GM13976 (cell line): ENCODE results near the gene LGR4.

ENCODE experiments used
- DNase-seq: peaks from one replicate; pipeline ENCODE4 v3.0.0; 2012; ENCODE audit warnings: low spot score
- in situ Hi-C: fragments of 300-500 bp; cut with MboI; formaldehyde crosslinking; loops from one replicate; pipeline ENCODE4 v1.12.0; 2022; ENCODE audit warnings: low sequenced_read_pairs, mixed read lengths, inconsistent platforms; ENCODE audit not compliant: unreplicated experiment
- TF ChIP-seq, protein P1 (sequence below): IDR thresholded peaks from 2 replicates; pipeline ENCODE4 v1.5.1; 2012; ENCODE audit warnings: borderline replicate concordance, mild to moderate bottlenecking; ENCODE audit not compliant: insufficient read depth; ENCODE audit errors: extremely low read depth, missing control alignments, control extremely low read depth

The LGR4 gene

GRCh38 chr11:27433742-27434141 lies 38.8 kb downstream of the LGR4 start:
- in situ Hi-C loops, result no loop called here
- TF ChIP-seq, protein P1, sequence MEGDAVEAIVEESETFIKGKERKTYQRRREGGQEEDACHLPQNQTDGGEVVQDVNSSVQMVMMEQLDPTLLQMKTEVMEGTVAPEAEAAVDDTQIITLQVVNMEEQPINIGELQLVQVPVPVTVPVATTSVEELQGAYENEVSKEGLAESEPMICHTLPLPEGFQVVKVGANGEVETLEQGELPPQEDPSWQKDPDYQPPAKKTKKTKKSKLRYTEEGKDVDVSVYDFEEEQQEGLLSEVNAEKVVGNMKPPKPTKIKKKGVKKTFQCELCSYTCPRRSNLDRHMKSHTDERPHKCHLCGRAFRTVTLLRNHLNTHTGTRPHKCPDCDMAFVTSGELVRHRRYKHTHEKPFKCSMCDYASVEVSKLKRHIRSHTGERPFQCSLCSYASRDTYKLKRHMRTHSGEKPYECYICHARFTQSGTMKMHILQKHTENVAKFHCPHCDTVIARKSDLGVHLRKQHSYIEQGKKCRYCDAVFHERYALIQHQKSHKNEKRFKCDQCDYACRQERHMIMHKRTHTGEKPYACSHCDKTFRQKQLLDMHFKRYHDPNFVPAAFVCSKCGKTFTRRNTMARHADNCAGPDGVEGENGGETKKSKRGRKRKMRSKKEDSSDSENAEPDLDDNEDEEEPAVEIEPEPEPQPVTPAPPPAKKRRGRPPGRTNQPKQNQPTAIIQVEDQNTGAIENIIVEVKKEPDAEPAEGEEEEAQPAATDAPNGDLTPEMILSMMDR, result no peak
- DNase-seq, result no peak

DNA sequence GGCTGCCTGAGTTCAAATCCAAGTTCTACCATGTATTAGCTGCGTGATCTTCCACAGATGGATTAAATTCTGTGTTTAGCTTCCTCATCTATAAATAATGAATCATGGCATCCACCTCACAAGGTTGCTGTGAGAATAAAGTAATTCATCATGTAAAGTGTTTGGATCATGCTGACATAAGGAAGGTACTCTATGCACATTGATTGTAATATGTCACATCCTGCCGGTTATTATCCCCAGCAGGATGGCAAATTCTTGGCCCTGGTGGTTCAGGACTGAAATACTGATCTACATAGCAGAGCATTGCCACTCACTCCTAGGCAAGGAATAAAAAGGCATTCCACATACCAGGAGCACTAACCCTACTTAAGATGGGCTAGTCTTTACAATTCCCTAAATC lies 40.8 kb downstream of the LGR4 start:
- TF ChIP-seq, protein P1, result no peak
- in situ Hi-C loops, result no loop called here
- DNase-seq, result no peak

- no peak for DNase-seq
- in situ Hi-C loops, result no loop called here
- TF ChIP-seq, protein P1, result no peak
Measured at GRCh38 chr11:27429761-27430393, 42.7 kb downstream of the LGR4 start.

DNA sequence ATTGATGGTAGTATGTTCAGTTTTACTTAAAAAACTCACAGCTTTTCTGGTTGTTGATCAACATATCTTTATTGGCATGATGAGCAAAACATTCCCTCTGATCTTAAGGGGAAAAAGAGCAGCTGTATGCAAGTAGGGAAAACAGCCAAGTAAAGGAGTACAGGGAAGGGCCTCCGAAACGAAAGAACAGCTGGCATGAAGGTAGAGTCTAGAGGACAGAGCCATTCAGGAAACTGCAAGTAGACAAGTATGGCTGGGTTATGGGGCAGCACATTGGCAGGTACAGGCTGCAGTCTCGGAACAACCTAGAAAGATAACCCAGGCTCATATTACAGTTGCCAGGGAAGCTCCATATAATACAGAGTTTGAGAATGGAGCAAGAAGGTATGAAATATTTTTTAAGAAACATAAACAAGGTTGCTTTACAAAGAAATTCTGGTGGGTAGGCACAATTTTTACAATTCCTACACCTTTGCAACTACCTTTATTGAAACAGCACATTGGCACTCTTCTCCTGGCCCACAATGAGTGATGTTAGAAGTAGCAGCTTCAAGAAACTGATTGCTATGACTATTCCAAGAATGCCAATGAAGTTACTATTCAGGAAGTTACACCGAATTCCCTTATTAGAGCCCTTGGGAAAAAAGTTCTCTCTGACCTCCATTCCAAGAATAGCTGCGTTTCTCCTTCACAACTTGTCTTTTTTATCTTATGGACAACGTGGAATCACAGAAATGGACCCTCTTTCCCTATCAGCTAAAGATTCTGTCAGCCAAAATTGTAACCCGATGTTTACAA lies 45.2 kb downstream of the LGR4 start:
- TF ChIP-seq, protein P1, result no peak
- in situ Hi-C loops, result no loop called here
- DNase-seq, result no peak

GRCh38 chr11:27425814-27426213 lies 46.8 kb downstream of the LGR4 start:
- in situ Hi-C loops, result no loop called here
- DNase-seq, result no peak
- TF ChIP-seq, protein P1, result no peak

- DNase-seq, result no peak
- in situ Hi-C loops, result no loop called here
- TF ChIP-seq, protein P1, result no peak
Measured at GRCh38 chr11:27423125-27423524, 49.5 kb downstream of the LGR4 start.
